GM21390 (cell line): ENCODE results near the gene TBL3.

Source experiments
- ATAC-seq: cut with Tn5 transposase; IDR thresholded peaks from one replicate; pipeline ENCODE4 v1.9.1; 2021; ENCODE audit not compliant: unreplicated experiment

Gene TBL3

DNA sequence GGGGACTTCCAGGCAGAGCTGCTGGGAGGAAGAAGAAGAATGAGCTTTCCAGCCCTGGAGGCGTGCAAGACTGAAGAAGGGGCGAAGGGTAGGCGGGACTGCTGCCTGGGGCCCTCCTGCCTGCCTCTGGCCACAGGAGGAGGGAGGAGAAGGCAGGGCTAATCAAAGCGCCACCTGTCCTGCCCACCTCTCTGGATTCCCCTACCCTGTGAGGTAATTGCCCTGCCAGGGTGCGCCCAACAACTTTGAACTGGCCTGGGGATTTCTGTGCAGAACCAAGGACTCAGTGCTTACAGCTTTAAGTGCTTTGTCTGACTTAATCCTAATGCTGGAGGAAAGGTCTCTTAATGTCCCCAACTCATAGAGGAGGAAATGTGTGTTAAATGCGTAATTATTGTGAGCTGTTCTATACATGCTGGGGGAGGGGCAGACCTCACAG is 9.6 kb downstream of the TBL3 start, which contains the start of gene NOXO1:
TSS of gene NOXO1 (minus strand) at position 72 of the 439 bp plus-strand sequence. CDS start 290 bp downstream, outside the sequence.
- no peak for ATAC-seq

DNA sequence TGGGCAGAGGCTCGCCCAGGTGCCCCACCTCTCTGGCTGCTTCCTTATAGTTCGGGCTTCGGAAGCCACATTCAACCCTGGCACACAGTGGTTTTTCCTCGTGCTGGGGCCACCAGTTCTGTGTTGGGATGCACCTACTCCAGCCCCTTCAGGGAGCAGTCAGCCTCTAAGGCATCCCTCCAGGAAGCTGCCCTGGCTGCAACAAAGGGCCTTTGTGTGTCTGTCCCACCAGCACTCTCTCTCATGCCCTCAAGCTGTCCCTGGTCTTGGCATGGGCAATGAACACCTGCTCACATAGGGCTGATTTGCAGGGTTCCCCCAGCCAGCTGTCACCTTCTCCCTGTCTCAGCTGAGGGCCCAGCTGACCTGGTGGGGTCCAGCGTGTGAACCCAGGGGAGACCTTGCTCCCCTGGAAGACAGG is 10.2 kb downstream of the TBL3 start:
- ATAC-seq: no peak

DNA sequence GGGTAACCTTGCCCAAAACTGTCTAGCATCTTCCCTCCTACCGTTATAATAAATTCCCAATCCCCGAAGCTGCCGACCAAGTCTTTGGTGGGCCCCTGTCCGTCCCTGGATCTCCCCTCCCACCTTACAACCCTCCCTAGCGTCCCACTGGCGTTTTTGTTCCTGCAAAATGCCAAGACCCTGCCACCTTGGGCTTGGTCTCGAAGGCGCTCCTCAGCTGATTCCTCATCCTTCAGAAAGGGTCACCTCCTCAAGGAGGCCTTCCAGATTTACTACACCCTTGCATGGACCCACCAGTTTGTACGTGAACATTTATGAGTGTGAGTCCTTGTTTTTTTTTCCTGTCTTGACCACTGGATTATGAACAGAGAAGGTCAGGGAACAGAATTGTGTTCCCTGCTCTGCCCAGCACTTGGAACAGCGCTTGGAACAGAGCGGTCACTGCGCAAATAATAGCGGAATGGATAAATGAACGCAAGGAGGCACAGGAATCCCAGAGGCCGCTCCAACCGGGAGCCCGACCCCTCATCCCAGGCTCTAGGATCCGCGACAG is 11.2 kb downstream of the TBL3 start:
- ATAC-seq: no peak

DNA sequence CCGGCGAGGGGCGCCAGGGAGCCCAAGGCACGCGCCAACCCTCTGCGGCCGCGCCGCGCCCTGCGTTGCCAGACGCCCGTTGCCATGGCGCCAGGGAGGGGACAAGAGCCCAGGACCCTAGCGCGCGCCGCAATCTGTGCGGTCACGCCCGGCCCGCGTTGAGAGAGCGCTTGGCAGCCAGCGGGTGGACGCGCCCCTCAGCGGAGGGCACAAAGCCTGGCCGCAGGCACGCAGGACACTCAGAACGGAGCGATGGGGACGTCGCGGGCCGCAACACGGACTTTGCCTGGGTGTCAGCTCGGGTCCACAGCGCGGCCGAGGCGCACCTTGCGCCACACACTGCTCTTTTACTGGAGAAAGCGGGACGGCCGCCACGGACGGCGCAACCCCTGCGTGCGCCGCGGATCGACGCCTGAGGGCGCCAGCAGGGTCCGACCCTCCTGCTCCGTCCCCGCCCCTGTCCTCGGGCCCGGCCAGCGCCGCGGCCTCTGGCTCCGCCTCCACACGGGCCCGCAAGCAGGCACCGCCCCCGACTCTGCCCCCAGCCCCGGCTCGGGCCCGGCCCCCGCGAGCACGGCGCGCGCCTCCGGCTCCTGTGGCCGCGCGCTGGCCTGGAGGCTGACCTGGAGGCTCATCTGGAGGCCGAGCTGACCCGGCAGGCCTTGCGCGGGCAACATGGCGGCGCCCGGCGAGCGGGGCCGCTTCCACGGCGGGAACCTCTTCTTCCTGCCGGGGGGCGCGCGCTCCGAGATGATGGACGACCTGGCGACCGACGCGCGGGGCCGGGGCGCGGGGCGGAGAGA is 11.9 kb downstream of the TBL3 start, which contains the start of gene GFER:
TSS of gene GFER (plus strand) at position 650 of the 803 bp plus-strand sequence. CDS start at position 676, 26 bp downstream.
- peak; percentile 65 for ATAC-seq

DNA sequence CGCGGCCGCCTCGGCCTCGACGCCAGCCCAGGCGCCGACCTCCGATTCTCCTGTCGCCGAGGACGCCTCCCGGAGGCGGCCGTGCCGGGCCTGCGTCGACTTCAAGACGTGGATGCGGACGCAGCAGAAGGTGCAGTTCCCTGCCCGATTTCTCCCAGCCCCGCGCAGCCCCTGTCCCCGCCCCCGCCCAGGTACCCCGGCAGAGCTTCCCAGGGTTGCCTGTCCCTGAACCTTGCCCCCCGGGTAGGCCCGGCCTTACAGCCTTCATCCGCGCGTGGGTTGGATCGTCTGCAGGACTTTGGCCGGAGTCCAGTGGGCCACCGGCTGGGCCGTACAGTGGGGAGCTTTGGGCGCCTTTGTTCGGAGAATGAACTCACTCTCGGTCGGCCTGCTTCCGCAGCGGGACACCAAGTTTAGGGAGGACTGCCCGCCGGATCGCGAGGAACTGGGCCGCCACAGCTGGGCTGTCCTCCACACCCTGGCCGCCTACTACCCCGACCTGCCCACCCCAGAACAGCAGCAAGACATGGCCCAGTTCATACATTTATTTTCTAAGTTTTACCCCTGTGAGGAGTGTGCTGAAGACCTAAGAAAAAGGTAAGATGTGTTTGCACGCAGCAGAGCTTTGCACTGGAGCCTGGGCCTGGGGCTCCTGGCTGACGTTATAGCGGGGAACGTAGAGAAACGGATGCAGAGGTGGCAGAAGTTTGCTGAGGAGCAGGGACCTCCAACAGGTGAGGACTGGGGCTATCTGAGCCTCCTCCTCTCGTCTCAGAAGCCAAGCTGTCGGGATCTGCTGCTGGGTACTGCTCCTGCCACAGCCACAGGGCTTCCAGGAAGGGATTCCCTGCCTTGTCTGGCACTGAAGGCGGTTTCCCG is 12.7 kb downstream of the TBL3 start:
- ATAC-seq: peak; percentile 2

- ATAC-seq: no peak
Measured at GRCh38 chr16:1985466-1986150, 13.8 kb downstream of the TBL3 start.

DNA sequence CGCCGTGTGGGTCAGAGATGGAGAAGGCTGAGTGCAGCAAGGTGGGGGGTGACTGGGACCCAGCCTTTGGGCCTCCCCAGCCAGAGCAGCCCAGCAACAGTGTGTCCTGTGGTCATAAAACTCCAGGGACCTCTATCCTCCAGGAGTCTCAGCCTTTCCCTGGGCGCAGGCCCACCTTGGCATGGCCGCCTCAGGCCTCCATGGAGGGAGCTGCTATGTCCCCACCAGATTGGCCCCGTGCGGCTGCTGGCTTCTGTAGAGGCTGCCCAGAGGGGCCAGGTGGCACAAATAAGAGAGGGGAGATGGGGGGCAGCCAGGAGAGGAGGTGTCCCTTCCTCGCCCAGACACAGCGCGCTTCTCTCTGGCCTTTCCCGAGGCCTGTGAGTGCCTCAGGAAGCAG is 15.3 kb downstream of the TBL3 start:
- ATAC-seq: no peak

GRCh38 chr16:1989209-1990100 is 17.6 kb downstream of the TBL3 start, which contains the start of gene SYNGR3:
TSS of gene SYNGR3 (plus strand) at chr16:1989970. CDS start at chr16:1990103, 133 bp downstream.
- ATAC-seq: no peak

GRCh38 chr16:1990101-1990350 is 18.2 kb downstream of the TBL3 start:
- ATAC-seq: no peak

- ATAC-seq: no peak
Measured at GRCh38 chr16:1990351-1991134, 18.7 kb downstream of the TBL3 start.

GRCh38 chr16:1991135-1991551 is 19.3 kb downstream of the TBL3 start:
- peak; percentile 28 for ATAC-seq

DNA sequence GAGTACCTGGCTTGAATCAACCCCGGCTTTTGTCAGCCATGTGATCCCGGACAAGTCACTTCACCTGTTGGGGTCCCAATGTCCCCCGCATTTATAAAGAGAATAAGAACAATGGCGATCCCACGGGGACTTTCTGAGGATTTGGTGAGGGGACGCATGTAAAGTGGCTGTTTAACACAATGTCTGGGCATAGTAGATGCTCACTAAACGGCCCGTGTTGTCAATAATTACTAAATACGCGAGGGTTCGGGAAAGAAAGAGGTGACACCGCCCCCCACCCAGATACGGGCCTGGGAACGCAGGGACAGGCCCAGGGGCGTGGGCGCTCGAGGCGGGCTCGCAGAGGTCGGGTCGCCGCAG is 19.7 kb downstream of the TBL3 start:
- no peak for ATAC-seq

DNA sequence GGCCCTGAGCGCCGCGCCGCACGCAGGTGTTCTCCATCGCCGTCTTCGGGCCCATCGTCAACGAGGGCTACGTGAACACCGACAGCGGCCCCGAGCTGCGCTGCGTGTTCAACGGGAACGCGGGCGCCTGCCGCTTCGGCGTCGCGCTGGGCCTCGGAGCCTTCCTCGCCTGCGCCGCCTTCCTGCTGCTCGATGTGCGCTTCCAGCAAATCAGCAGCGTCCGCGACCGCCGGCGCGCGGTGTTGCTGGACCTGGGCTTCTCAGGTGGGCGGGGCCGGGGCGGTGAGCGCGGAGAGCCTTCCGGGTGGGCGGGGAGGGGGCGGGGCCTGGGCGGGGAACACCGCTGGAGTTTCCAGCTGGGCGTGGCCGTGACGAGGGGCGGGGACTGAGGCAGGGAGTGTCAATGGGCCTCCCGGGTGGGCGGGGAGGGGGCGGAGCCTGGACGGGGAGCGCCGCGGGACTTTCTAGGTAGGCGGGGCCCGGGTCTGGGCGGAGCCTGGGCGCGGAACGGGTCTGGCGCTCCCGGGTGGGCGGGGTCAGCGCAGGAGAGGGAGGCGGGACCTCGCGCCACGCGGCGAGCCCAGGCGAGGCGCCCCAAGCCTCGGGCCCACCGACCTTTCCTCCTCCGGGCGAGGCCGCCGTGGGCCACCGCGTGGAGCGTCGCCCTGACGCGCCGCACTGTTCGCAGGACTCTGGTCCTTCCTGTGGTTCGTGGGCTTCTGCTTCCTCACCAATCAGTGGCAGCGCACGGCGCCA is 20.3 kb downstream of the TBL3 start:
- ATAC-seq: peak; percentile 42

DNA sequence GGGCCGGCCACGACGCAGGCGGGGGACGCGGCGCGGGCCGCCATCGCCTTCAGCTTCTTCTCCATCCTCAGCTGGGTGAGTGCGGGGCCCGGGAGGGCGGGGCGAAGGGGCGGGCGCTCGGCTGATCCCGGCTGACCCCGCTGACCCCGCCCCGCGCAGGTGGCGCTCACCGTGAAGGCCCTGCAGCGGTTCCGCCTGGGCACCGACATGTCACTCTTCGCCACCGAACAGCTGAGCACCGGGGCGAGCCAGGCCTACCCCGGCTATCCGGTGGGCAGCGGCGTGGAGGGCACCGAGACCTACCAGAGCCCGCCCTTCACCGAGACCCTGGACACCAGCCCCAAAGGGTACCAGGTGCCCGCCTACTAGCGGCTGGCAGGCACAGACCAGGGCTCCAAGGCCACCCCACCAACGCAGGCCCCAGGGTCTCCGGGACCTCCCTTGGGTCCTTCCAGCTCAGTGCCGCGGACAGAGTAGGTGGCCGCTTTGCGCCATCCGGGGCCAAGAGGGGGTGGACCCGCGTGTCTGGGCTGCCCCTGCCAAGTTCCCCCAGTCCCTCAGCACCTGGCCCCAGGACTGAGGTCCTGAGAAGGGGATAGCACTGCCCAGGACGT is 21.0 kb downstream of the TBL3 start:
- ATAC-seq: no peak

DNA sequence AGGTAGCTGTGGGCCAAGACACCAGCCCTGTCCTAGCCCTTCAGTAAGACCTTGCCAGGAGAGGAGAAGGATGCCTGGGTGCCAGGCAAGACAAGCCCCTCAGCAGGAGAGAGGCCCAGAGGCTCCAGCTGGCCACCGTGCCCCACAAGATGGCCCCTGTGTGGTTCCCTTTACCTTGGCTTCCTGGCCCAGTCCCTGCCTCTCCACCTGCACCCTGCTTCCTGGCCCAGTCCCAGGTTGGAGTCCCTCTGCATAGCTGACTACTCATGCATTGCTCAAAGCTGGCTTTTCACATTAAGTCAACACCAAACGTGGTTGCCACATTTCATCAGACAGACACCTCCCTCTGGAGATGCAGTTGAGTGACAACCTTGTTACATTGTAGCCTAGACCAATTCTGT is 21.9 kb downstream of the TBL3 start:
- ATAC-seq: no peak

GRCh38 chr16:1997494-1998359 is 25.9 kb downstream of the TBL3 start:
- ATAC-seq: no peak

DNA sequence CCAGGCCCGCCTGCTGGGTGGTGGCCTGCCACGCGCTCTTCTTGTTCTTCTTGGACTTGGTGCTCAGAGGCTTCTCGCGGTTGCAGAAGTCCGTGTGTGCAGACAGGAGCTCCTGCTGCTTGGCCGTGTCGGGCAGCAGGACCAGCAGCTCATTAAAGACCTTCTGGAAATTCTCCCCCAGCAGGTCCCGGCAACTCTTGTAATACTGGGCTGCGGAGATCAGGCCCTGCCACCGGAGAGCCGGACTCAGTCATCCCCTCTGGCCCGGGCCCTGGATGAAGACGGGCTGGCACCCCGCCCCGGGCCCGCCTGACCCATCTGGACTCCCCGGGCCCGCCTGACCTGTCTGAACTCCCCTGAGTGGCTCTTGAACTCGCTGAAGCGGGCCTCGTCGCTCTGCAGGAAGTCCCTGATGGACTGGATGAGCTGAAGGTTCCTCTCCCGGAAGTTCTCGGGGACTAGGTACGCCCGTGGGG is 26.5 kb downstream of the TBL3 start:
- ATAC-seq: no peak
